NOMO-1 treated with DMSO at 0.1 percent for 48 hours (cell line): Measurements from ENCODE around the gene SPAG16.

ENCODE experiments used
- DNase-seq: peaks from one replicate; lab custom pipeline; 2025; ENCODE audit not compliant: unreplicated experiment; lab: John Stamatoyannopoulos, UW

The SPAG16 gene

DNA sequence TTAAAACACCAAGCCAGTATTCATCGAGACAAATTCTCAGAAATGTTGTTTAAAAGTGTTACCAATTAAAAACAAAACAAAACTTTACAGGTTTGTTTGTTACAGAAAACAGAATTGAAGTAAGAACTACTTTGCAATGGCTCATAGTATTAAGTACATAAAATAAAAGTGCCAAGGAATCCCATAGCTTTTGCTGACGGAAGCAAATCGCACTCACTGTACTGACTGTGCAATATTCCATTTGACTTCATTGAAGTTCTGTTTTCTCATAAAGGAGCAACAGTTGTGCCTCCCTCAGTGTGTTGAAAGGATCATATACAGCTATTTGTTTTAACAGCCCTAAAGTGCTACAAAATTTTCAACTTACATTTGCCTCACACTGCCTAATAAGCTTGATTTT, 507.8 kb downstream of the SPAG16 start:
- DNase-seq: no peak

- DNase-seq: no peak
Measured at GRCh38 chr2:213806125-213806726, 522.0 kb downstream of the SPAG16 start.

- DNase-seq: no peak
Measured at GRCh38 chr2:213816583-213816982, 532.3 kb downstream of the SPAG16 start.

DNA sequence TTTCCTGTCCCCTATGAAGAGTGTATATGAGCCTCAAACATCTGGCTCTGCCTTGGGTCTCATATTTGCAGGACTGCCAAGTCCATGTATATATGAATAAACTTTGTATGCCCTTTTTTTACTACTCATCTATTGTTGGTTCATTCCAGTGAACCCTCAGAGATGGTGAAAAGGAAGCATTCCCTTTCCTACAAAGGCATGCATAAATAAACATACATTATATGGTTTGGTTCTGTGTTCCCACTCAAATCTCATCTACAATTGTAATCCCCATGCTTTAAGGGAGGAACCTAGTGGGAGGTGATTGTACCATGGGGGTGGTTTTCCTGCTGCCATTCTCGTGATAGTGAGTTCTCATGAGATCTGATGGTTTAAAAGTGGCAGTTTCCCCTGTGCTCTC, 534.2 kb downstream of the SPAG16 start:
- DNase-seq: no peak

DNA sequence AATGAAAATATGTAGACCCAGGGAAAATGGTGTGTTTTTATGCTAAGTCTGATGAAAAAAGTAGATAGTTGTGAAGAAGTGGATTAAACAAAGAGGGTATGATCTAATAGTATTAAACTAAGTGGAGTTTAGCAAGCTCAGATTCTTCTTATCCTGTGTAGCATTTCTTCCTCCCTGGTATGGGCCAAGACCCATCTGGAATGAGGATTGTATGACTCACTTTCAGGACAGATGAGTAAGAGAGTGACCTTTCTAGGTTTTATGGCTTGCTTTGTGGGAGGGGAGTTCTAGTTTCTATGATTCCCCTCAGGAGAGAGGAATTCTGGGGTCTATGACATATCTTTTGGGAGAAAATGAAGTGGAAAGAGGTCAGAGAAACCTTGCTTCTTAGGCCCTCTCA, 550.1 kb downstream of the SPAG16 start:
- DNase-seq: no peak

DNA sequence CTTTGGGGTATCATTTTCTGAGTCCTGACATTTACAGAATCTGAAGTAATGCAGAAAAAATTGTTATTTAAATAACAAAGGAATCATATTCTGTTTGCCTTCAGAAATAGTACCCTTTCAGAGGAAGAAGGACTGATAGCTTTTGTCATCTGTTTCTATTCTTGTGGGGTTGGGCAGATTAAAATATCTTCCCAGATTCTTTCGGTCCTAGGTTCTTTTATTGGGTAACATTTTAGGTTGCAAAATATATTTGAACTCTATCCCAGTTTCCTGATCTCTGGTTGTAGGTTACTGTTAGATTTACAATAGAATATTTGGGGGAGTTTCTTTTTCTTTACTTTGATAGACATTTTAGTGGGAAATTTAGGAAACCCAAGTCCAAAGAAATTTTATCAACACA, 550.5 kb downstream of the SPAG16 start:
- no peak for DNase-seq

GRCh38 chr2:213846856-213847255, 562.6 kb downstream of the SPAG16 start:
- no peak for DNase-seq

DNA sequence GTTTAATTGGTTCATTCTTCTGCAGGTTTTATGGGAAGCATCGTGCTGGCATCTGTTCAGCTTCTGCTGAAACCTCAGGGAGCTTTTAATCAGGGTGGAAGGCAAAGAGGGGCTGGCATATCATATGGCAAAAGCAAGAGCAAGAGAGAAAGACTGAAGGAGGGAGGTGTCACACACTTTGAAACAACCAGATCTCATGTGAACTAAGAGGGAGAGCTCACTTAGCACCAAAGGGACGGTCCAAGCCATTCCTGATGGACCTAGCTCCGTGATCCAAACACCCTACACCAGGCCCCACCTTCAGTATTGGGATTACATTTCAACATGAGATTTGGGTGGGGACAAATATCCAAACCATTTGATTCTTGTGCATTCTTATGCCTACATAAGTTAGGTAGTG, 563.1 kb downstream of the SPAG16 start:
- no peak for DNase-seq

DNA sequence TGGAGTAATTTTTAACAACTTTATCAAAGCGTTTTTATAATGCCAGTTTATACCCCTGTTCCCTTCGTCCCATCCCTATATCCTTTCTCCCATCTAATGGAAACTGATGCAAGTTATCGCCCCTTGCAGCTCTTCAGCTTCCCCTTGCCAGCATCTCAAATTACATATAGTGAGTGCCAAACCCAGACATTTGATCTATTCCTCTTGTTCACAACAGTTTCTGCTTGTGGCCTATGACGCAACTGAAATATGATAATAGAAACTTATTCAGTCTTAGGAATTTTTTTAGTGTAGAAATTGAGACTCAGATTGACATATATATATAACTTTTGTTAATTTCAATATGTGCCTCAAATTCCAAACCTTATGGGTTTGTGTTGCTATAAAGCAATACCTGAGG, 564.4 kb downstream of the SPAG16 start:
- no peak for DNase-seq

DNA sequence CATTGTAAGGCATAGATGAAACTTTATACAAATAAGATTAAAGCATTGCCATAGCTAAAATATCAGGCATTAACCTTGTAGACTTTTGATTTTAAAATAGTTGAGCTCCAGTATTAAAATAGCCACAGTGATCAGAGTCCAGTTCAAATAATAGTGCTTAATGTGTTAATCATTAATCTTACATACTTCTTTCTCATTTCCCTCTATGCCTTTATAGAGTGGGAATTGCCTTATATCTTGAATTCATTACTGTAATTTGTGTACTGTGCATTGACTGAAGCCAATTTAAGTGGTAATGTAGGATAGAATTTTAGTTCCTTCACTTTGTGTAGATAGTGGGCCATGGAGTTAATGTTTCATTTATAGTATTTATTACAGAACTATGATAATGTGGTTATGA, 577.4 kb downstream of the SPAG16 start:
- no peak for DNase-seq

GRCh38 chr2:213862407-213863076, 578.3 kb downstream of the SPAG16 start:
- no peak for DNase-seq

DNA sequence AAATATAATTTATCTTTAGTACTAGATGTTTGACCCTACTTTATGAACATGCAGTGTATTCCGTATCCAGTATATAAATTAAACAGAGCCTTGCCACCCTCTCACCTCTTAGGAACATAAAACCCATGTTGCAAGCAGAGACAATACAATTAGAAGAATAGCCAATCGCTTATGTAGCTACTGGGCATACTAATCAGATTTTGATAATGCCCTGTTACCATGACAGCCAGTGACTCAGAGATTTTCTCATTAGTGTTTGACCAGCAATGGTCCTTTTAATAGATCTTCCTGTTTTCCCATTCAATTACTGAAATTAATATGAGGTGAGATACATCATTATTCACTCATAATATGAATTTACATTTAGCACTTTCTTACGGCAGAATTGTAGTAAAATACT, 579.3 kb downstream of the SPAG16 start:
- no peak for DNase-seq

- no peak for DNase-seq
Measured at GRCh38 chr2:213868526-213868925, 584.3 kb downstream of the SPAG16 start.

DNA sequence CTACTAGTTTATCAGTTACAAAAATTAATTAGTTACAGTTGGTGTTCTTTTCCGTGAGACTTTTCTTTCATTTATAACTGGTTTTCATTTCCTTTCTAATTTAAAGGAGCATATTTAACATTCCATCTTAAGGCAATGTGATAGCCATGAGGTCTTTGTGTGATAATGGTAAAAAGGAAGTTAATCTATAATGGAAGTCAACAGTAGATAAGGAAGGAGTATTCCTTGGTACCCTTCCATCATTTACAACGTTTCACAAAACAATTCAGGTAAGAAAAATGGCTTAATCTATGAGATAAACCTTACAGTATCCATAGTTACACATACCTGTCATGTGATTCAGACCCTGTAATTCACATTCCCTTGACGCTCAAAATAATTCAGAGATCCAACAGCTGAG, 601.2 kb downstream of the SPAG16 start:
- DNase-seq: no peak

DNA sequence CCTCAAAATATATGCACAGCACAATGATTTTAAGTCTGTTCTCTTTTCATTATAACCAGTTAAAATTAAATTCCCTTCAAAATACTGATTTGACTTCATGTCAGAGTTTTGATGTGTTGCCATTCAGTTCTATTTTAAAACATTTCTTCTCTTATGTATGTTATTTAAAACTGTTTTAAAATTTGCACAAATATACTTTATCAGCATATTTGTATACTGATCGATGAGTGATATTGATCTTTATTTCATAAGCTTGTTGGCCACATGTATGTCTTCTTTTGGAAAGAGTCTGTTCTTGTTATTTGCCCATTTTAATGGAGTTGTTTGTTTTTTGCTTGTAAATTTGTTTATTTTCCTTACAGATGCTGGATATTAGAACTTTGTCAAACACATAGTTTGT, 630.2 kb downstream of the SPAG16 start:
- DNase-seq: no peak

GRCh38 chr2:213920014-213920413, 635.8 kb downstream of the SPAG16 start:
- DNase-seq: no peak

DNA sequence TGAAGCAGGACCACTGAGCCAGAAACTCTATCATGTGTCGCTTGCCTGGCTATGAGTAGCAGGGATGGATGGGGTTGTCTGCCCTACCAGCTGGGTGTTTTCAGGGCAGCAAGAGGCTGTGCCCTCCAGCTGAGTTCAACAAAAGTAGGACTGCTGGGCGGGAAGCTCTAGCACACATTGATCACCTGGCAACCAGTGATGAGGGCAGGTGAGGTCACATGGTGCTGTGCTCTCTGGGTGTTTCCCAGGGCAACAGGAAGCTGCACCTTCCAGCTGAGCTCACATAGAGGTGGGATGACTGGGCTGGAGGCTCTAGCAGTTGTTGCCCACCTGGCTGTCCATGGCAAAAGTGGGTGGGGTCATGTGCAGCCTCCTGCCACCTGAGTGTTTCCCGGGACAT, 639.3 kb downstream of the SPAG16 start:
- DNase-seq: no peak

GRCh38 chr2:213934560-213934959, 650.3 kb downstream of the SPAG16 start:
- peak; percentile 47 for DNase-seq

- DNase-seq: no peak
Measured at GRCh38 chr2:213958086-213958485, 673.8 kb downstream of the SPAG16 start.

GRCh38 chr2:213959589-213959988, 675.3 kb downstream of the SPAG16 start:
- DNase-seq: no peak

- DNase-seq: no peak
Measured at GRCh38 chr2:213971536-213971935, 687.3 kb downstream of the SPAG16 start.

DNA sequence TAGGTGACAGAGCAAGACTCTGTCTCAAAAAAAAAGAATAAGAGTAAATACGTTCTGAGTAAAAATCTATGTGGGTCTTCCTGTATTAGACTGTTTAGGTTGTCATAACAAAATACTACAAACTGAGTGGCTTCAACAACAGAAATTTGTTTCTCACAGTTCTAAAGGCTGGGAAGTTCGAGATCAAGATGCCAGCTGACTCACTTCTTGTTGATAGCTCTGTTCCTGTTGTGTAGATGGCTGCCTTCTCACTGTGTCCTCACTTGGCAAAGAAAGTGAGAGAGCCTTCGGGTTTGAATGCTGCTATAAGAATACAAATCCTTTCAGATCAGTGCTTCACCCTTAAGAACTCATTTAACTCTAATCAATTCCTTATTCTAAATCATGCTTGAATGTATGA, 696.6 kb downstream of the SPAG16 start:
- no peak for DNase-seq

GRCh38 chr2:213989207-213989606, 704.9 kb downstream of the SPAG16 start:
- DNase-seq: no peak
